Measurements from ENCODE around the gene DBNL.
"Not testable (repeated sequence)": the region's sequence is repeated elsewhere in the genome, so short reads cannot be mapped to it uniquely, and the experiment has no call there.

DBNL gene

DNA sequence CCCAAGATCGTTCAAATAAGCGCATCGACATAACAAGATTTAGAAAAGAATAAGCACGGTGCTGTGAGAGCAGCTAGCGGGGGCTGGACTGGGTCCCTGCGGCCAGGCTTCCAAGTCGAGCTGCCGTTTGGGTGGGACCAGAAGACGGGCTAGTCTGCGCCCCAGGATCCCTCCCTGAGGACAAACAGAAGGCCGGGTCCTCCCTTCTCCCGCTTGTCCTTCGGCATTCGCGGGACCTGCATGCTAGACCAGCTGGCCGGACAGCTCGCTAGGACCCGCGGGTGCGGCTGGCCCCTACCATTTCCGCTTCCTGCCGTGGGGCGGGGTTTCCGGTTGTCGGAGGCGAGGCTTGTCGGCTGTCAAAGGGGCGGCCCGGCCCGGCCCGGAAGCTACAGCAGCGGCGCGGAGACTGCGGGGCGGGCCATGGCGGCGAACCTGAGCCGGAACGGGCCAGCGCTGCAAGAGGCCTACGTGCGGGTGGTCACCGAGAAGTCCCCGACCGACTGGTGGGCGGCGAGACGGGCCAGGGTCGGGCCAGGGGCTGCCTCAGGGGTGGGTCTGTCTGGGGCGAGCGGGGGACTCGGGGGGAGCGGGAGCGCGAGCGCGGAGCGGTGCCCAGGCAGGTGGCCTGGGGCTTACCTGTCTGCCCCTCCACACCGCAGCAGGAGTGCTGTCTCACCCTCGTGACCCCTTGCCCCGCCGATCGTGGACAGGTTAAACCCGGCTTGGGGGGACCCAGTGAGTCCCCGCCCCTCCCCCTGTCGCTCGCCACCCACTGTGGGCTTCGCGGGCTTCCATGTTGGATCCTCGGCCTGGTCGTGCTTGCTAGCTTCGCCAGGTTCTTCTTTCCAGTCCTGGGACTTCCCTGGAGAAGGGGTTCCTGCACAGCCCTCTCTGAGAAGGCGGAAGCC lies at the start of gene DBNL:
TSS of gene DBNL (plus strand) at position 388 of the 911 bp plus-strand sequence. CDS start at position 424, 36 bp downstream.
- peak; percentile 89 for DNase-seq (ENCODE audit: low read depth)

GRCh38 chr7:43997532-43997931 lies 47.0 kb upstream of the DBNL start, which contains the start of gene SPDYE1:
TSS of gene SPDYE1 (plus strand) at chr7:43997897. CDS start at chr7:43999950, 2,053 bp downstream.
- DNase-seq (ENCODE audit: low read depth): not testable (repeated sequence)

DNA sequence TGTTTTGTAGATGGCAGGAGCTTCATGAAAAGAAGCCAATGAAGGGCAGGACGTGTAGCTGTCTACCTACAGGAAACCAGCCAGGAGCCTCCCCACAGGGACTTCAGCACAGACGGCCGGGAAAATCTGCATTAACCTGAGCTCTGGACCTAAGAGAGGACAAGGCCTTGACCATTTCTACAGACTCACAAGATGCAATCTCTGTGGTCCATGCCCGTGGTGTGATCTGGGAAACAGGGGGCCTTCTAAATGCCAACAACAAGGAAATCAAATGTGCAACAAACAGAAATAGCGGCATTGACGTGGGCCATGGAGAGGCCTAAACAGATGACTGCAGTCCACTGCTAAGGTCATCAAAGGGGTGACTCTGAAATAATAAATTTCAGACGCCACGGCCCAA lies 32.4 kb upstream of the DBNL start:
- DNase-seq (ENCODE audit: low read depth): not testable (repeated sequence)

DNA sequence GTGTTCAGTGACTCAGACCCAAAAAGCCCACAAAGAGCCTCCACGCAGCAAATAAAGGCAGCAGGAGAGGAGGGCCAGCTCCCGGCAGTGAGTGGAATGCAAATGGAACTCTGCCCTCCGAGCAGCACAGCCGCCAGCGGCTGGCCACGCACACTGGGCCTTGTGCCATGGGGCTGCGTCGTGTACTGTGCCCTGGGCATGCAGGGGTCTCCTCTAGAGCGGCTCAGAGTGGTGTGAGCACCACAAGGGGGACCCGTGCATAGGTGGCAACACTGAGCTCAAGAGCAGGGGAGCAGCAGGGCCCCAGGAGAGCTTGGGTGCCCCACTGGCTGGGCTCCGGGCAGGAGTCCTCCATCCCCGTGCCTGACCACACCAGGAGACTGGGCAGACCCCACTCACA lies 29.4 kb upstream of the DBNL start:
- DNase-seq (ENCODE audit: low read depth): not testable (repeated sequence)

DNA sequence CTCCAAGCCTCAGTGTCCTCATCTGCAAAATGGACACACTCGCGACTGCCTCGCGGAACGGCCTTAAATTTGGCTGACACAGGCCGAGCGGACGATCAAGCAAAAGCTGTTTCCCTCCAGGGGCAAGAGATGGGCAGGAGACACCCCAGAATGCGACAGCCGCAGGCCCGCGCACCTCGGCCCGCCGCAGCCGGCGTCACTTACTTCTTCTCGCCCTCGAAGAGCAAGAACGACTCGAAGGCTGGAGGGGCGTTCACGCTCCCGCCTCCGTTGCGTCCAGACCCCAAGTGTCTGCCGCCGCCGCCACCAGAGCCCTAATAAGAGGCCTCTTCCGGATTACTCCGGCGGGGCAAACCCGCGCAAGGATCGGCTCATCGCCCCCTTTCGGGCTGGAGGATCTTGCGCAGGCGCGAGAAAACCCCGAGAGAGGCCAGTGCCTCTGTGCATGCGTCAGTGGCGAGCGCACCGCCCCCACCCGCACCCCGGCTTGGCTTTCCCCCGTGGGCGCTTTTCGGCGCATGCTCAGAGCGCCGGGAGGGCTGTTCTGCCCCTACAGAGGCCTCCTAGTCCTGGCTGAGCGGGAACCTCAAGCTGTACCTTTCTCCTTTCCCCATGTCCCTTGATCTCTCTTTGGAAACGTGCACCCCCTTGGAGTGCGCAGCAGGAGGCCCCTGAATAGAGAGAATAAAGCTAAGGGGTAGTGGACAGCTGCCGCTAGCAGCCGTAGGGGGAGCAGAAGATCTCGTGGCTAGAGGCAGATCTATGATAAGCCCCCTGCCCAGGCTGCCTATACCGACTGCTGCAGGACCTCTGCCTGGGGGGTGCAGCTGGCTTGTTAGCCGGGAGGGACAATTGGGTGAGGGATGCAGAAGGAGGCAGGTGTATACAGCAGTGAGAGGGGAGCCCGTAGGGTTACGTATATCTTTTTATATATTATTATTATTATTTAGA lies 25.4 kb upstream of the DBNL start:
- DNase-seq (ENCODE audit: low read depth): peak; percentile 99

GRCh38 chr7:44019825-44020224 lies 24.7 kb upstream of the DBNL start:
- not testable (repeated sequence) for DNase-seq (ENCODE audit: low read depth)

DNA sequence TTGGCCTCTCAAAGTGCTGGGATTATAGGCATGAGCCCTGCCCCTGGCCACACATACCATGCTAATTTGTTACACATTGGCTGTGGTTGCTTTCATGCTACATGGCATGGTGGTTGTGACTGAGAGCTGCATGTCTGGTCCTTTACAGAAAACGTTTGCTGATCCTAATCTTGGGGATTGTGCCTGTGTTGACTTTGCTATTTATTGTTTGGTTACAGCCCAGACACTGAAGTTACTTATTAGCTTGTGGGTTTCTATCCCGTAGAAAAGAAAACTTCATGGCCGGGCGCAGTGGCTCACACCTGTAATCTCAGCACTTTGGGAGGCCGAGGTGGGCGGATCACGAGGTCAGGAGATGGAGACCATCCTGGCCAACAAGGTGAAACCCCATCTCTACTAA lies 22.4 kb upstream of the DBNL start:
- not testable (repeated sequence) for DNase-seq (ENCODE audit: low read depth)

DNA sequence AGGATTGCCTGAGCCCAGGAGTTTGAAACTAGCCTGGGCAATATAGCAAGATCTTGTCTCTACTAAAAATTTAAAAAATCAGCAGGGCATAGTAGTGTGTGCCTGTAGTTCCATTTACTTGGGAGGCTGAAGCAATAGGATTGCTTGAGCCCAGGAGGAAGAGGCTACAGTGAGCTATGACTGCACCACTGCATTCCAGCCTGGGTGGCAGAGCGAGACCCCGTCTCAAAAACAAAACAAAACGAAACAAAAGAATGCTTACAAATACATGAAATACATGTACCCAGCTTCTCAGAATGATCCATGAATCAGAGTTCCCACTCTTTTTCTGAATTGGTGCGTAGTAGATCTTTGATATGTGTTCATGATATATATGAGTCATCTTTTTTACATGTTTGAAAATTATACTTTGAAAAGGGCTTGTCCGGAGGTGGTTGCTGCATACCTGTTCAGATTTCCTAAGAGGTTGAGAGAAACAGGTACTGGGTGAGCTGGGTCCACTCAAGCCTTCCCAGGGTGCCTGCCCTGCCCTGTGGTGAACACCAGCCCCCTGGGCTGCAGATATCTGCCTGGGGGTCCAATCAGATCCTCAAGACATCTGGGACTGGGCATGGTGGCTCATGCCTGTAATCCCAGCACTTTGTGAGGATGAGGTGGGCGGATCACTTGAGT lies 21.6 kb upstream of the DBNL start:
- DNase-seq (ENCODE audit: low read depth): not testable (repeated sequence)

DNA sequence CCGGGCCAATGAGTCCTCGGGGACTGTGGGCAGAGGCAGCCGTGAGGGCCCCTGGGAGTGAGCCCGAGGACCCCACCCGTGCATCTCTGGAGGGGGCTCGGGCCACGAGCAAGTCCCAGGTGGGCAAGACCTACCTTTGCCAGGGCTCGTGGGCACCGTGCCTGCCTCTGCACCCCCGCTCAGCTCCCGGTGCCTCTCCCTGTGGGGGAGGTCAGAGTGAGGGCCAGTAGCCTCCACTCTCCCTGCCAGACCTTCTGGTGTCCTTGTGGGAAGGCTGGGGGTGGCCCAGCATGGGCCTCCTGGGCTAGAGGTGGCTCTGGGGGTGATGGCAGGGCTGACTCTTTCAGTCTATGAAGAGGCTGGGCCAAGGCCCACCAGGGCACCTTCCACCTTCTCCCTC lies 15.1 kb upstream of the DBNL start:
- DNase-seq (ENCODE audit: low read depth): not testable (repeated sequence)

DNA sequence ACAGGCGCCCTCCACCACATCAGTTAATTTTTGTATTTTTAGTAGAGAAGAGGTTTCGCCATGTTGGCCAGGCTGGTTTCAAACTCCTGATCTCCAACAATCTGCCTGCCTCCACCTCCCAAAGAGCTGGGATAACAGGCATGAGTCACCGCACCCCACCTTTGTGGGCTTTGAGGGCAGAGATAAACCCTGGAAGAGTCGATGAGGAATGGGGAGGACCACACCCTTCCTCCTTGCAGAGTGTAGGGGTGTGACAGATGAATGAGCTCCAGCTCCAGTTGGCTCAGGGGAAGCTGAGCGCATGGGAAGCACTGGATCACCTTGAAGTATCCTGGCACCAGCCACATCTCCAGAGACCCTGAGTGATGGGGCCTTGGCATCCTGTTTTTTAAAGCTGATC lies 14.5 kb upstream of the DBNL start:
- not testable (repeated sequence) for DNase-seq (ENCODE audit: low read depth)

- DNase-seq (ENCODE audit: low read depth): not testable (repeated sequence)
These were observed 13.2 kb upstream of the DBNL start for GRCh38 chr7:44031319-44031718.

- not testable (repeated sequence) for DNase-seq (ENCODE audit: low read depth)
These were observed 12.5 kb upstream of the DBNL start for GRCh38 chr7:44032031-44032430.

DNA sequence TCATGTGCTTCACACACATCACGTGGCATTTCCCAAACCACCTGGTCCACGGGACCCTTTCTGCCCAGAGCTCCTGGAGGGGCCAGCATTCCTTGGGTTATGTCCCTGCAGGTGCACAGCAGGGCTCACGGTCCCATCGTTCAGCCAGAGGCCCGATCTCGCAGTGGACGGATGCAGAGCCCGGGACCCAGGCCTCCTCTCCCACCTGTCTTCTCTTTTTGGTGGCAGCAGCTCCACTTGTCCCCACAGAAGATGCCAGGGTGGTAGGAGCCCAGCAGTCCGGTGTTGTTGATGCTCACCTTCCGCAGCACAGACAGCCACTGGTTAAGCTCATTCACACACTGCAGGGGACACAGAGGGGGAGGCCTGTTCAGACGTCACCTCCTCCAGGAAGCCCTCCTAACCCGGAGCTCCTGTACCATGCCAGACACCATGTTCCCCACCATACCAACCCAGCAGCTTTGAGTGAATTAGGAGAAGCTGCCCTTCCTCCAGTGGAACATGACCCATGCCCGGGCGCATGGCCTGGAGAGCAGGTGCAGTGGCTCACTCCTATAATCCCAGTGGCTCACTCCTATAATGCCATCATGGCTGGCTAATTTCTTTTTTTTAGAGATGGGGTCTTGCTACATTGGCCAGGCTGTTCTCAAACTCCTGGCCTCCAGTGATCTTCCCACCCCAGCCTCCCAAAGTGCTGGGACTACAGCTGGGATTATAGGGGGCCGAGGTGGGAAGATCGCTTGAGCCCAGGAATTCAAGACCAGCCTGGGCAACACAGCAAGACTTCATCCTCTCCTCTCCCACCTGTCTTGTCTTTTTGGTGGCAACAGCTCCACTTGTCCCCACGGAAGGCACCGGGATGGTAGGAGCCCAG lies 10.3 kb upstream of the DBNL start:
- DNase-seq (ENCODE audit: low read depth): not testable (repeated sequence)

DNA sequence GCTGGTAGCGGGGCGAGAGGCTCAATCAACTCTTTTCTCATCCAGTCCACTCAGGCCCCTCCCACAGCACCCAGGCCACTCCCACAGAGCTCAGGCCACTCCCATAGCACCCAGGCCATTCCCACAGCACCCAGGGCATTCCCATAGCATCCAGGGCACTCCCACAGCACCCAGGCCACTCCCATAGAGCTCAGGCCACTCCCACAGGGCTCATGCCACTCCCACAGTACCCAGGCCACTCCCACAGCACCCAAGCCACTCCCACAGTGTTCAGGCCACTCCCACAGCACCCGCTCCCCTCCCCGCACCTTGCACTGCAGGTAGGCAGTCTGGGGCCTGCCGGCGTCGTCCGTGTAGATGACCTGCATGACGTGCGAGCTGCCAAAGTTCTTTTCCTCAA lies 8.1 kb upstream of the DBNL start:
- DNase-seq (ENCODE audit: low read depth): not testable (repeated sequence)

- not testable (repeated sequence) for DNase-seq (ENCODE audit: low read depth)
These were observed 6.6 kb upstream of the DBNL start for GRCh38 chr7:44037951-44038350.

DNA sequence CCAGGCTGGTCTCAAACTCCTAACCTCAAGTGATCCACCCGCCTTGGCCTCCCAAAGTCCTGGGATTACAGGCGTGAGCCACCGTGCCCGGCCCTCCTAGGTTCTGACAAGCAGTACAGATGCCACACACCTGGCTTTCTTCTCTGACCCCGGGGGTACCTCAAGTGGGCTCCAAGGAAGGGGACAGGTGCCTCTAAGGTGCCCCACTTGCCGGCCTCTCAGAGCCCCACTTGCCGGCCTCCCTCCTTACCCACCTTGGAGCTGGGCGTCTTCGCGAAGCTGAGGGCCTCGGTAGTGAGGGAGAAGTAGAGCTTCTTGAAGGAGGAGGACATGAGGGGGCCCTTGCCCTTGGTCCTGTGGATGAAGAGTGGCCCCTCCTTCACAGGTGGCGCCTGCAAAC lies 5.9 kb upstream of the DBNL start:
- not testable (repeated sequence) for DNase-seq (ENCODE audit: low read depth)

DNA sequence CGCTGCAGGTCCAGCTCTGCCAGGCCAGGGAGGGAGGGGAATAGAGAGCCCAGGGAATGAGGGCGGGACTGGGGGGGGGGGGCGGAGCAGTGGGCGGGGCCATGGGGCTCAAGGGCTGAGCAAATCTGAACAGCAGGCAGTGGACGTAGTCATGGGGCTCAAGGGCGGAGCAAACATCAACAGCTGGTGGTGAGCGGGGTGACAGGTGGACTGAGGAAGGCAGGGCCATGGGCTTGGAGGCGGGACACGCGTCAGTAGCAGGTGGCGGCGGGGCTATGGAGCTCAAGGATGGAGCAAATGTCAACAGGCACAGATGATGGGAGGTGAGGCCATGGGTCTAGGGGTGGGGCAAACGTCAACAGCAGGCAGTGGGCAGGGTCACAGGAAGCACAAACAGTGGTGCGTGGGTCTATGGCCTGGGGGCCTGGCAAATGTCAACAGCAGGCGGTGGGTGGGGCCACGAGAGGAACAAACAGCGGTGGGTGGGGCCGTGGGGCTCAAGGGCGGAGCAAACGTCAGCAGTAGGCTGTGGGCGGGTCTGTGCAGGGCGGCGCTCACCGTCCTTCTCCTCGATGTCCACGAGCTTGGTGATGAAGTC lies 5.4 kb upstream of the DBNL start:
- DNase-seq (ENCODE audit: low read depth): peak; percentile 73

- DNase-seq (ENCODE audit: low read depth): not testable (repeated sequence)
These were observed 4.6 kb upstream of the DBNL start for GRCh38 chr7:44039800-44040492.

DNA sequence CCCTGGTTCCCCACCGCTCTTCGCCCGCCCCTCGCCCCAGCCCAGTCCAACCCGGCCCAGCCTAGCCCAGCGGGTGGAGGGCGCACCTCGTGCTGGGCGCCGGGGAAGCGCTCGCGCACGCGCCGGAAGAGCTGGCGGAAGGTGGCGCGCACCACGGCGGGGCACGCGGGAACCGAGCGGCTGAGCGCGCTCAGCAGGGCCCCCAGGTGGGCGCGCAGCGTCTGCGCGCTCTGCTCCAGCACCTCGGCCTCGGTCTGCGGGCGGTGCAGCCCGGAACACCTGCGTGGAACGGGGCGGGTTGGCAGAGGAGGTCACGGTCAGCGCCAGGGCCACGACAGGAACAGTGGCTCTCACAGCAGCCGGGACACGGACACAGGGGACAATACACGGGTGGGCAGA lies 4.0 kb upstream of the DBNL start:
- DNase-seq (ENCODE audit: low read depth): peak; percentile 58

DNA sequence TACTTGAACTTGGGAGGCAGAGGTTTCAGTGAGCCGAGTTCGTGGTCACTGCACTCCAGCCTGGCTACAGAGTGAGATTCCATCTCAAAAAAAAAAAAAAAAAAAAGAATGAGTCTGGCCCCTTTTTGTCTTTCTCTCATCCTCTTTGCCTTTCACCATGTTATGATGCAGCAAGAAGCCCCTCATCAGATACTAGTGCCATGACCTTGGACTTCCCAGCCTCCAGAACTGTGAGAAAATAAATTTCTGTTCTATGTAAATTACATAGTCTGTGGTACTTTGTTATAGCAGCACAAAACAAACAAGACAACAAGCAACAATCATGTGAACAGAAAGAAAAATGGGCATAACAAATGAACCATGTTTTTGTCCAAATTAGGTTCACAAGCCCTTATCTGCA lies 2.3 kb upstream of the DBNL start:
- DNase-seq (ENCODE audit: low read depth): no peak

All from activated T-helper 1 cell treated with Interleukin-2 at 50 U/mL for 16 hours (primary cell).